D721Med (cell line): ENCODE measurements around the gene NUDT17.

Source experiments
- DNase-seq: peaks from one replicate; pipeline ENCODE4 v3.0.0; 2011; ENCODE audit warnings: low spot score; ENCODE audit not compliant: insufficient read length
- FAIRE-seq: peaks from 2 replicates; lab custom pipeline; 2011; peaks lifted over from hg19 to GRCh38; lab: Jason Lieb, UNC
- CTCF ChIP-seq: IDR thresholded peaks from 2 replicates; pipeline ENCODE4 v1.5.1; 2012; ENCODE audit warnings: mild to moderate bottlenecking, control low read depth; ENCODE audit not compliant: insufficient read depth; ENCODE audit errors: missing control alignments

Gene NUDT17

GRCh38 chr1:145879775-145880174 is 34.3 kb downstream of the NUDT17 start:
- no peak for TF ChIP-seq CTCF
- FAIRE-seq: no peak
- DNase-seq: no peak

GRCh38 chr1:145884675-145885074 is 39.2 kb downstream of the NUDT17 start:
- DNase-seq: no peak
- FAIRE-seq: no peak
- TF ChIP-seq CTCF: no peak

- no peak for TF ChIP-seq CTCF
- DNase-seq: peak; percentile 99
- no peak for FAIRE-seq
Observed at GRCh38 chr1:145885738-145886287, 40.4 kb downstream of the NUDT17 start, which contains the start of gene ANKRD35. Gene ANKRD35 (minus strand): TSS chr1:145885866. CDS start chr1:145885758, 108 bp downstream.

- DNase-seq (no peak), FAIRE-seq (no peak)
- no peak for TF ChIP-seq CTCF
Observed at GRCh38 chr1:145886390-145886789, 41.0 kb downstream of the NUDT17 start.

- DNase-seq: no peak
- no peak for FAIRE-seq
- no peak for TF ChIP-seq CTCF
Observed at GRCh38 chr1:145886816-145887215, 41.4 kb downstream of the NUDT17 start.

- FAIRE-seq (no peak), DNase-seq (no peak)
- TF ChIP-seq CTCF: no peak
Observed at GRCh38 chr1:145887631-145888030, 42.2 kb downstream of the NUDT17 start.

- no peak for TF ChIP-seq CTCF
- DNase-seq (no peak), FAIRE-seq (no peak)
Observed at GRCh38 chr1:145889722-145890121, 44.3 kb downstream of the NUDT17 start.
